ENCODE data around the gene PRKCD. TPM values are rescaled to one million over a fixed set of nuclear protein-coding genes. Genes with fewer than 3 reads are reported as not detected.

Gene PRKCD
- total RNA-seq, result 3.6 and 7.3 TPM in 2 replicates

DNA sequence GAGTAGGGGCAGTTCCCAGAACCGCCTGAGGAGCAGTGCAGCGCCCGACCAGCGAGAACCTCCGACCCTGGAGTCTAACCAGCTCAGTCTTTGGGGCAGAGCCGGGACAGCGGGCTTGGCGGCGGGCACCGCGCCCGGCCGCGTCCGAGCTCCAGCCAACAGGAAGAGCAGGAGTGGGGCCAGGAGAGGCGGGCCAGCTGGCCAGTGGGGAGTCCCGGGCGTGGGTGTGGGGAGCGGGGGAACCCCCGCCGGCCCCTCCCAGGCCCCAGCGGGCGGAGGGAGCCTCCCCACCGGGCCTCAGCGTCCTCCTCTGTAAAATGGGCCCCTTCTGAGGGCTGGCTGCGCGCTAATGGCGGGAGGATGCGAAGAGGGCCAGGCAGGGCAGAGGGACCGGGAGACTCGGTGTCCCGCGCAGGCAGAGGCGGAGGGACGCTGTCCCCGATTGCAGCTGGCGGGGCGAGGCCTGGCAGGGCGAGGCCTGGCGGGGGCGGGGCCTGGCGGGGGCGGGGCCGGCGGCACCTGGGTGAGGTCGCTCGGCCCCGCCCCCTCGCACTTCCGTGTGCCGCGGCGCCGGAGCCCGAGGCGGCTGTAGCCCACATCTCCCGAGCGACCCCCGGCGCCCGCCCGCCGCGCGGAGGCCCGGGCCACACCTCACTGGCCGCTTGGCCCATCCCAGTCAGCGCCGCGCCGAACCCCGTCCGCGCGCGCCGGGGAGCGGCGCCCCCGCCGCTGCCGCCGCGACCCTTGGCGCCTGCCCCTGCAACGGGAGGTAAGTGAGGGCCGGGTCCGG is at the start of gene PRKCD:
PRKCD (plus strand) TSS at position 550 of the 790 bp plus-strand sequence. CDS start 17,214 bp downstream, outside the sequence.

DNA sequence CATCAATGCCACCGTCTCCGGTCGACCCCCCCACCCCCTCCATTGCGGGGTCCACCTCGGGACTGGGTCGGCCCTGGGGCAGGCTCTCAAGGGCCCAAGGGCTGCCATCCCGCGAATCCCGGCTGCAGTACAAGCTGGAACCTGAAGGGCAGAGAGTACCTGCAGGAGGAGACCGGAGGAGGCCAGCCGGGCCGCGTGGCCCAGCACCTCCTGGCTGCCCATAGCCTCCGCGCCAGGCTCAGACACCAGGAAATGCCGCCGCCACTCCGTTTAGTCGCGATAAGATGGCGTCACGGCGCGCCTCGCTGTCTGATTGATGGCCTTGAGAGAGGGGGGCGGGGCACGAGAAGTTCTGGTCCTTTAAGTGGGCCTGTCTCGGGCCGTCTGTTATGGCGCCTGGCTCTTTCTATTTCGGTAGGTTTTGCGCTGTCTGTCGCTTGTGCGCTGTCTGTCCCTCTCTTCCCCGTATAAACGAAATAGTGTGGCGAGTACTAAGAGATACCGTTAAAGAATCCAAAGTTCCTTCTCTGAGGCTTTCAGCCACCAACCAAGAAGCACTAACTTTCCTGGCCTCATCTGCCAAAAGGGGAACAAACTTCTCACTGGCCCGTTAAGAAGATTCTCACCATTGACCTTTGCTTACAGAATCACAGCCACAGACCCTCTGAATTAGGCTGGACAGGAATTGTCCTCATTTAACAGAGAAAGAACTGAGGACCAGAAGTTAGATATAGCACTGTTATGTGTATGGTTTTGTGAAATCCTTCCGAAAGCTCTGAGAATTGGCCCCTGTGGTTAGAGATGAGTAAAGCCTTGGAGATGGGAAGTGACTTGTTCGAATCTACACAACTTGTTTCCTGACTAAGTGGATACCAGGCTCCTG is 30.6 kb upstream of the PRKCD start, which contains the start of gene RFT1:
RFT1 (minus strand) TSS at position 257 of the 883 bp plus-strand sequence; CDS start at position 222, 35 bp downstream.

Other genes with a start within 250 kb of the PRKCD start
- gene SFMBT1, start 115.1 kb upstream of the PRKCD start, total RNA-seq, result 4.5 and 7.1 TPM in 2 replicates
- gene RFT1, start 30.8 kb upstream of the PRKCD start, total RNA-seq, result 10.6 and 14.4 TPM in 2 replicates
- 680 and 1,459 TPM in 2 replicates for gene TKT, start 94.8 kb downstream of the PRKCD start, total RNA-seq
- gene DCP1A, start 186.3 kb downstream of the PRKCD start, total RNA-seq, result 9.1 and 11.3 TPM in 2 replicates

Data from smooth muscle cell of trachea (primary cell).